Neutrophil (primary cell): ENCODE measurements around the gene HMGCL.
A peak's percentile ranks its signal among the peaks of the same experiment; 100 is the strongest.
"Not testable (repeated sequence)": the region's sequence is repeated elsewhere in the genome, so short reads cannot be mapped to it uniquely, and the experiment has no call there.

ENCODE experiments used
- H3K27ac ChIP-seq: fragments of 200-600 bp; sonication (generic); 2 replicates; pipeline ENCODE4 v1.5.1; 2016; ENCODE audit warnings: mild to moderate bottlenecking, moderate library complexity
- H3K27me3 ChIP-seq: fragments of 200-600 bp; sonication (generic); 2 replicates; pipeline ENCODE4 v1.6.0; 2016; ENCODE audit warnings: mild to moderate bottlenecking
- H3K36me3 ChIP-seq: fragments of 200-600 bp; sonication (generic); 2 replicates; pipeline ENCODE4 v1.5.1; 2017
- H3K4me1 ChIP-seq, 2 experiments: fragments of 200-600 bp in 1 of 2; sonication (generic) in 1 of 2; 1 replicate in 1 of 2; 2 replicates in 1 of 2; pipeline versions ENCODE4 v1.5.1 to v1.6.1; 2013 to 2016; ENCODE audit warnings: low read depth in 1 of 2, low read length in 1 of 2, mild to moderate bottlenecking in 1 of 2, moderate library complexity in 1 of 2; ENCODE audit not compliant: control insufficient read depth in 1 of 2, insufficient read depth in 1 of 2
- H3K4me3 ChIP-seq, 2 experiments: fragments of 200-600 bp in 1 of 2; sonication (generic) in 1 of 2; 1 replicate in 1 of 2; 2 replicates in 1 of 2; pipeline ENCODE4 v1.5.1; 2013 to 2016; ENCODE audit warnings: low read depth in 1 of 2, low read length in 1 of 2, mild to moderate bottlenecking in 1 of 2, moderate library complexity in 1 of 2
- H3K9me3 ChIP-seq: fragments of 200-600 bp; sonication (generic); 2 replicates; pipeline ENCODE4 v1.5.1; 2016
- TF ChIP-seq, protein P1 (sequence below): fragments of 200-600 bp; sonication (generic); IDR thresholded peaks from 2 replicates; pipeline ENCODE4 v1.5.1; 2016; ENCODE audit warnings: antibody characterized with exemption

HMGCL gene

DNA sequence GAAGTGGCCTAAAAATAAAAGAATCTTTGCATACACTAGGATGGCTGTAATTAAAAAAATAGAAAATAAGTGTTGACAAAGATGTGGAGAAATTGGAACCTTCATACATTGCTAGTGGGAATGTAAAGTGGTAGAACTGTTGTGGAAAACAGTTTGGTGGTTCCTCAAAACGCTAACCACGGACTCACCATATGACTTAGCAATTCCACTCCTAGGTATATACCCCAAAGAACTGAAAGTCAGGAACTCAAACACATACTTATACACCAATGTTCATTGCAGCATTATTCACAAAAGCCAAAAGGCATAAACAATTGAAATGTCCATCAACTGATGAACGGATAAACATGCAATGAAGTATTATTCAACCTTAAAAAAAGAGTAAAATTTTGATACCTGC, 10.8 kb upstream of the HMGCL start:
- TF ChIP-seq, protein P1, sequence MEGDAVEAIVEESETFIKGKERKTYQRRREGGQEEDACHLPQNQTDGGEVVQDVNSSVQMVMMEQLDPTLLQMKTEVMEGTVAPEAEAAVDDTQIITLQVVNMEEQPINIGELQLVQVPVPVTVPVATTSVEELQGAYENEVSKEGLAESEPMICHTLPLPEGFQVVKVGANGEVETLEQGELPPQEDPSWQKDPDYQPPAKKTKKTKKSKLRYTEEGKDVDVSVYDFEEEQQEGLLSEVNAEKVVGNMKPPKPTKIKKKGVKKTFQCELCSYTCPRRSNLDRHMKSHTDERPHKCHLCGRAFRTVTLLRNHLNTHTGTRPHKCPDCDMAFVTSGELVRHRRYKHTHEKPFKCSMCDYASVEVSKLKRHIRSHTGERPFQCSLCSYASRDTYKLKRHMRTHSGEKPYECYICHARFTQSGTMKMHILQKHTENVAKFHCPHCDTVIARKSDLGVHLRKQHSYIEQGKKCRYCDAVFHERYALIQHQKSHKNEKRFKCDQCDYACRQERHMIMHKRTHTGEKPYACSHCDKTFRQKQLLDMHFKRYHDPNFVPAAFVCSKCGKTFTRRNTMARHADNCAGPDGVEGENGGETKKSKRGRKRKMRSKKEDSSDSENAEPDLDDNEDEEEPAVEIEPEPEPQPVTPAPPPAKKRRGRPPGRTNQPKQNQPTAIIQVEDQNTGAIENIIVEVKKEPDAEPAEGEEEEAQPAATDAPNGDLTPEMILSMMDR: no peak

DNA sequence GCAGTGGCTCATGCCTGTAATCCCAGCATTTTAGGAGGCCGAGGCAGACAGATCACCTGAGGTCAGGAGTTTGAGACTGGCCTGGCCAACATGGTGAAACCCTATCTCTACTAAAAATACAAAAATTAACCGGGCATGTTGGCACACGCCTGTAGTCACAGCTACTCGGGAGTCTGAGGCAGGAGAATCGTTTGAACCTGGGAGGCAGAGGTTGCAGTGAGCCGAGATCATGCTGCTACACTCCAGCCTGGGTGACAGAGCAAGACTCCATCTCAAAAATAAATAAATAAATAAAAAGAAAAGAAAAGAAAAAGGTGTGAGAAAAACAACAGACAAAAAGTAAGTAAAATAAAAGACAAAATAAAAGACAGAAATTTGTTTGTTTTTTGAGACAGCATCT, 8.9 kb upstream of the HMGCL start:
- not testable (repeated sequence) for H3K4me3 ChIP-seq, H3K27ac ChIP-seq, H3K36me3 ChIP-seq, H3K27me3 ChIP-seq, H3K9me3 ChIP-seq
- peaks cover 12 to 18% of the 10 kb centered on the region in 2 experiments for H3K4me1 ChIP-seq

More for the DNA sequence above, 10.8 kb upstream of the HMGCL start:
- Histone ChIP-seq H3K9me3 (no peaks in the 10 kb centered on the region), H3K4me3 (no peak overlapping the region), H3K36me3 (no peaks in the 10 kb centered on the region), H3K27ac (peak overlapping the region; percentile 29), H3K4me1 (peaks cover 12 to 18% of the 10 kb centered on the region in 2 experiments), H3K27me3 (peaks cover 3% of the 10 kb centered on the region)

DNA sequence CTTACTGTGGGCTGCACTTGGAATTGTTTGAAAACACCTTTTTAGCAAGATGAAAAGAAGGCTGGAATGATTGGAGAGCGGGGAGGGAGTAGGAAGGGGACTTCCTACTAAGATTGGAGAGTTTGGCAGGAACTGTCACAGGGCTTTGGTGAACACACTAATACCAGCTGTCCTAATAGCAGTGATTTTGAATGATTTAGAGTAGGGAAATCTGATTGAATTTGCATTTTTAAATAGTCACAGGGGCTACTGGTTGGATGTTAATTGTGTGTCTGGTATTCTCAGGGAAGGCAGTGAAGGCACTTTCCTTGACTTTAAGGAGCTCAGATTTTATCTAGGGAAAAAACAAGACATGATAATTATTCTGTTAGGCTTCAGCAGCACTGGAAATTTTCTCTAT, 2.5 kb upstream of the HMGCL start:
- Histone ChIP-seq H3K4me3 (no peak overlapping the region), H3K27me3 (no peaks in the 10 kb centered on the region), H3K36me3 (no peaks in the 10 kb centered on the region), H3K9me3 (no peaks in the 10 kb centered on the region), H3K4me1 (peaks cover 10 to 18% of the 10 kb centered on the region in 2 experiments), H3K27ac (no peak overlapping the region)
- TF ChIP-seq, protein P1: no peak

DNA sequence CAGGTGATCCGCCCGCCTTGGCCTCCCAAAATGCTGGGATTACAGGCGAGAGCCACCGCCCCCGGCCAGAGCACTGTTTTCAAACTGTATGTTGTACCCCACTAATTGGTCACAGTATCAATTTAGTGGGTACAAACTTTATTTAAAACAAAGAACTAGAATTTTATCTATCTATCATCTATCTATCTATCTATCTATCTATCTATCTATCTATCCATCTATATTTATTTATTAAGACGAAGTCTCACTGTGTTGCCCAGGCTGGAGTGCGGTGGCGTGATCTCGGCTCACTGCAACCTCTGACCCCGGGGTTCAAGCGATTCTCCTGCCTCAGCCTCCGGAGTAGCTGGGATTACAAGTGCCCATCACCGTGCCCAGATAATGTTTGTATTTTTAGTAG, 1.4 kb upstream of the HMGCL start:
- not testable (repeated sequence) for H3K9me3 ChIP-seq, H3K27me3 ChIP-seq, H3K4me3 ChIP-seq, H3K36me3 ChIP-seq, H3K27ac ChIP-seq
- peaks cover 10 to 18% of the 10 kb centered on the region in 2 experiments for H3K4me1 ChIP-seq

DNA sequence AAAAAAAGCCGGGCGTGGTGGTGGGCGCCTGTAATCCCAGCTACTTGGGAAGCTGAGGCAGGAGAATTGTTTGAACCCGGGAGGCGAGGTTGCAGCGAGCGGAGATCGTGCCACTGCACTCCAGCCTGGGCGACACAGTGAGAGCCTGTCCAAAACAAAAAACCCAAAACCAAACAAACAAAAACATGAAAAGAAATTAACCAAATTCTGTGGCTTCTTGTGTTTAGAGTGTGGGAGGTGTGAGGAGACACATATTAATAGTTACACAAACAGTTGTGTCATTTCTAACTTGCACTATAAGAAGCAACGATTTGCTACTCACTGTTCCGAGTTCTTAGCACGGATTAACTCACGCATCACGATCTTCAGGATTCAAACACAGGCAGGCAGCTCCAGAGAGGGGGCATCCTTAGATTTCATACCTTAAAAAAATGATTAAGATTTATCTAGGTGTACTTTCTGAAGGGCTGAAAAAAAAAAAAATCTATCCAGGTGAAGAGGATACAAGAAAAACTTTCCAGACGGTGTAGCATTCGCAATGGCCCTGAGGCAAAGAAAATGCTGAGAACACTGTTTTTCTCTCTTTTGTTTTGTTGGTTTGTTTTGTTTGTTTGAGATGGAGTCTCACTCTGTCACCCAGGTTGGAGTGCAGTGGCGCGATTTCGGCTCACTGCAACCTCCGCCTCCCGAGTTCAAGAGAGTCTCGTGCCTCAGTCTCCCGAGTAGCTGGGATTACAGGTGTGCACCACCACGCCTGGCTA, 713 bp upstream of the HMGCL start:
- H3K27me3 ChIP-seq: no peaks in the 10 kb centered on the region
- H3K27ac ChIP-seq: no peak overlapping the region
- no peaks in the 10 kb centered on the region for H3K36me3 ChIP-seq
- peak overlapping the region; percentile 80 to 94 for H3K4me3 ChIP-seq
- TF ChIP-seq, protein P1: no peak
- no peaks in the 10 kb centered on the region for H3K9me3 ChIP-seq
- H3K4me1 ChIP-seq: peaks cover 10 to 18% of the 10 kb centered on the region in 2 experiments

DNA sequence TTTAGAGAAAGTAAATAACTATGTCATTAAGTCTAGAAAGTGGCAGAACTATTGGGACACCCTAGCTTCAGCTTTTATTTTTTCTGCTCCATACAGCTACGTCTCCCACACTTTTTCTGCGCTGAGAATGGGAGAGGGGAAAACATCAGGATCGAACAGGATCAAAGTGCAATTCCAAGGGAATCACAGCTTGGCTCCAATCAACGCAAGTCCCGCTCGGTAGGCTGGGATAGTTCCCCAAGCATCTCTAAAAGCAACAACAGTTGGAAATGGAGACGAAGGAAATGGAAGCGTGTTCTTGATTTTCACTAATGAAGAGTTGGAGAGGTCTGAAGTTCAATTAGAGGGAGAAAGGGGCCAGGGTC, 536 bp downstream of the HMGCL start:
- no peaks in the 10 kb centered on the region for H3K9me3 ChIP-seq
- H3K4me3 ChIP-seq: peak overlapping the region; percentile 80 to 94
- peaks cover 10 to 18% of the 10 kb centered on the region in 2 experiments for H3K4me1 ChIP-seq
- peaks cover 7% of the 10 kb centered on the region for H3K36me3 ChIP-seq
- TF ChIP-seq, protein P1: no peak
- no peaks in the 10 kb centered on the region for H3K27me3 ChIP-seq
- H3K27ac ChIP-seq: peak overlapping the region; percentile 83
